SK-N-SH treated with all-trans-retinoic acid at 6 μM for 48 hours (cell line): ENCODE measurements around the gene ORC3.

Experiments
- ATAC-seq: fragments of 200-7000 bp; cut with Tn5 transposase; 3 replicates; pipeline ENCODE4 v1.9.1; 2020; ENCODE audit warnings: mild to moderate bottlenecking, moderate library complexity
- ARNTL ChIP-seq: fragments of 450-650 bp; formaldehyde crosslinking; IDR thresholded peaks from 2 replicates; pipeline ENCODE4 v1.5.0; 2020; ENCODE audit warnings: low read depth, mild to moderate bottlenecking, moderate library complexity, borderline replicate concordance
- BACH2 ChIP-seq: fragments of 250-450 bp; sonication (Bioruptor Pico); IDR thresholded peaks from 2 replicates; pipeline ENCODE4 v1.9.0; 2021; ENCODE audit warnings: mild to moderate bottlenecking, borderline replicate concordance
- CREB5 ChIP-seq: fragments of 250-450 bp; sonication (Bioruptor Pico); IDR thresholded peaks from 2 replicates; pipeline ENCODE4 v1.5.1; 2020; ENCODE audit warnings: low read depth, mild to moderate bottlenecking, moderate library complexity
- CSDC2 ChIP-seq: fragments of 250-450 bp; sonication (Bioruptor Pico); IDR thresholded peaks from 2 replicates; pipeline ENCODE4 v1.5.0; 2020; ENCODE audit warnings: mild to moderate bottlenecking, moderate library complexity
- CSRNP3 ChIP-seq: fragments of 250-450 bp; sonication (Bioruptor Pico); IDR thresholded peaks from 2 replicates; pipeline ENCODE4 v1.5.1; 2021; ENCODE audit warnings: mild to moderate bottlenecking, moderate library complexity
- ESRRG ChIP-seq: fragments of 250-450 bp; sonication (Bioruptor Pico); IDR thresholded peaks from 2 replicates; pipeline ENCODE4 v1.6.1; 2021; ENCODE audit warnings: mild to moderate bottlenecking
- ISL1 ChIP-seq: fragments of 250-450 bp; sonication (Bioruptor Pico); IDR thresholded peaks from 2 replicates; pipeline ENCODE4 v2.1.2; 2022; ENCODE audit warnings: mild to moderate bottlenecking, moderate library complexity
- PATZ1 ChIP-seq: fragments of 250-450 bp; sonication (Bioruptor Pico); IDR thresholded peaks from 2 replicates; pipeline ENCODE4 v1.8.0; 2020; ENCODE audit warnings: mild to moderate bottlenecking, moderate library complexity, borderline replicate concordance
- POU6F1 ChIP-seq: fragments of 250-450 bp; sonication (Bioruptor Pico); IDR thresholded peaks from 2 replicates; pipeline ENCODE4 v1.8.0; 2021; ENCODE audit warnings: low read depth, mild to moderate bottlenecking, moderate library complexity, borderline replicate concordance
- PPARA ChIP-seq: fragments of 250-450 bp; sonication (Bioruptor Pico); IDR thresholded peaks from 2 replicates; pipeline ENCODE4 v1.5.0; 2020; ENCODE audit warnings: mild to moderate bottlenecking, borderline replicate concordance
- TCF4 ChIP-seq: fragments of 250-450 bp; sonication (Bioruptor Pico); IDR thresholded peaks from 2 replicates; pipeline ENCODE4 v1.8.0; 2021; ENCODE audit warnings: mild to moderate bottlenecking, moderate library complexity, borderline replicate concordance
- TOX ChIP-seq: fragments of 250-450 bp; sonication (Bioruptor Pico); IDR thresholded peaks from 2 replicates; pipeline ENCODE4 v1.8.0; 2021; ENCODE audit warnings: mild to moderate bottlenecking, moderate library complexity, borderline replicate concordance
- TSHZ2 ChIP-seq: fragments of 250-450 bp; sonication (Bioruptor Pico); IDR thresholded peaks from 2 replicates; pipeline ENCODE4 v1.5.0; 2020; ENCODE audit warnings: mild to moderate bottlenecking, moderate library complexity
- ZC3H10 ChIP-seq: fragments of 250-450 bp; sonication (Bioruptor Pico); IDR thresholded peaks from 2 replicates; pipeline ENCODE4 v1.5.1; 2021; ENCODE audit warnings: mild to moderate bottlenecking, moderate library complexity
- ZFP3 ChIP-seq: fragments of 250-450 bp; sonication (Bioruptor Pico); IDR thresholded peaks from 2 replicates; pipeline ENCODE4 v1.5.0; 2020; ENCODE audit warnings: mild to moderate bottlenecking, moderate library complexity
- ZFP30 ChIP-seq: fragments of 450-650 bp; formaldehyde crosslinking; IDR thresholded peaks from 2 replicates; pipeline ENCODE4 v1.5.0; 2022; ENCODE audit warnings: mild to moderate bottlenecking, moderate library complexity
- ZNF565 ChIP-seq: fragments of 450-650 bp; formaldehyde crosslinking; conservative IDR thresholded peaks from 2 replicates; pipeline ENCODE4 v1.5.0; 2020; ENCODE audit warnings: low read depth, mild to moderate bottlenecking, moderate library complexity
- ZNF70 ChIP-seq: fragments of 450-650 bp; formaldehyde crosslinking; IDR thresholded peaks from 2 replicates; pipeline ENCODE4 v1.5.0; 2020; ENCODE audit warnings: mild to moderate bottlenecking, moderate library complexity
- ZNF8 ChIP-seq: fragments of 450-650 bp; formaldehyde crosslinking; IDR thresholded peaks from 2 replicates; pipeline ENCODE4 v1.5.0; 2020; ENCODE audit warnings: mild to moderate bottlenecking, moderate library complexity

ORC3 gene

GRCh38 chr6:87671555-87672029, 81.7 kb downstream of the ORC3 start (continued):
- TF ChIP-seq BACH2 (CRISPR knock-in tag): no peak
- TF ChIP-seq TCF4 (CRISPR knock-in tag): no peak
- no peak for TF ChIP-seq PPARA
- no peak for TF ChIP-seq ARNTL
- TF ChIP-seq POU6F1 (CRISPR knock-in tag): no peak
- no peak for TF ChIP-seq ESRRG (CRISPR knock-in tag)
- TF ChIP-seq ZNF565 (CRISPR knock-in tag): no peak
- TF ChIP-seq CREB5 (CRISPR knock-in tag): no peak
- TF ChIP-seq ZNF70 (CRISPR knock-in tag): no peak

GRCh38 chr6:87672641-87673040, 82.7 kb downstream of the ORC3 start:
- no peak for ATAC-seq
- TF ChIP-seq ZNF70 (CRISPR knock-in tag) (no peak), TCF4 (CRISPR knock-in tag) (no peak), BACH2 (CRISPR knock-in tag) (no peak), ZFP3 (no peak), CSDC2 (CRISPR knock-in tag) (no peak), ZNF565 (CRISPR knock-in tag) (no peak), PPARA (no peak), CSRNP3 (no peak), ZC3H10 (CRISPR knock-in tag) (no peak), PATZ1 (no peak), ZFP30 (CRISPR knock-in tag) (no peak)

GRCh38 chr6:87673237-87673636, 83.3 kb downstream of the ORC3 start:
- TF ChIP-seq PATZ1 (no peak), ISL1 (CRISPR knock-in tag) (no peak), ARNTL (no peak), ZNF70 (CRISPR knock-in tag) (no peak), TCF4 (CRISPR knock-in tag) (no peak), ZC3H10 (CRISPR knock-in tag) (no peak), CSDC2 (CRISPR knock-in tag) (no peak), ZFP30 (CRISPR knock-in tag) (no peak), CREB5 (CRISPR knock-in tag) (no peak), ZNF8 (CRISPR knock-in tag) (no peak), POU6F1 (CRISPR knock-in tag) (no peak), CSRNP3 (no peak), ZFP3 (no peak), ESRRG (CRISPR knock-in tag) (no peak), TOX (CRISPR knock-in tag) (no peak), TSHZ2 (CRISPR knock-in tag) (no peak)
- no peak for ATAC-seq
